HG03045 (cell line): Measurements from ENCODE around the gene MAGEB6B.
"Not testable (repeated sequence)": the region's sequence is repeated elsewhere in the genome, so short reads cannot be mapped to it uniquely, and the experiment has no call there.

ENCODE experiments used
- ATAC-seq: cut with Tn5 transposase; IDR thresholded peaks from one replicate; pipeline ENCODE4 v1.9.1; 2021; ENCODE audit warnings: mild to moderate bottlenecking, moderate library complexity; ENCODE audit not compliant: unreplicated experiment

Gene MAGEB6B, protein sequence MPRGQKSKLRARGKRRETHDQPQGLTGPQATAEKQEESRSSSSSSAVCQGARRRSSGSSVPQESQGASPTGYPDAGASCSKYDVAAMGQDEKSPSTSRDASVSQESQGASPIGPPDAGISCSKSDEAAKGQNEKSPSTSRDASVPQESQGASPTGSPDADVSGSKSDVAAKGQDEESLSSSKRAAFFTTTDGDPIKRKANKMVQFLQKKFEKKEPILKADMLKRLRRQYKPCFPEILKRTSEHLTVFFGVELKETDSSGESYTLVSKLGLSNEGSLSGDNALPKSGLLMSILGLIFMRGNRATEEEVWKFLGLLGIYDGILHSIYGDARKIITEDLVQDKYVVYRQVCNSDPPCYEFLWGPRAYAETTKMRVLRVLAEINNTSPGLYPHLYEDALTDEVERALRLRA

DNA sequence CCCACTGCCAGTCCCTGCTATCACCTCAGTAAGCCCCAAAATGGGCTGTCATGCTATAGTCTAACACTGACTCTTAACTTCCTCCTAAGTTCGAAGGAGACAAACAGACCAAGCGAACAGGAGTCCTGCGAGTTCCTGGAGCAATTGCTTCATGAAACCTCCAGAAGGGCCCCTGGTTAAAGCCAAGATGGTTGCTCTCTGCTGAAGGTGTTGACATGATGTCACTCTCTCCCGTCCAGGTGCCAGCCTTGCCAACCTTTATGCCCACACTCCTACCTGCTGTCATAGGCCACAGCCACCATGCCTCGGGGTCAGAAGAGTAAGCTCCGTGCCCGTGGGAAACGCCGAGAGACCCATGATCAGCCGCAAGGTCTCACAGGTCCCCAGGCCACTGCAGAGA lies at the start of gene MAGEB6B:
MAGEB6B (plus strand) TSS at position 301 of the 400 bp plus-strand sequence; CDS start at position 301, 0 bp downstream.
- no peak for ATAC-seq

- no peak for ATAC-seq
Observed at GRCh38 chrX:26138274-26138673, 22.1 kb upstream of the MAGEB6B start, which contains the start of gene MAGEB18. Gene MAGEB18, plus strand, starts transcription at chrX:26138343. Its CDS starts 643 bp downstream, at chrX:26138986.

GRCh38 chrX:26146024-26146423 lies 14.4 kb upstream of the MAGEB6B start:
- no peak for ATAC-seq

- no peak for ATAC-seq
Observed at GRCh38 chrX:26192204-26192603, 31.8 kb downstream of the MAGEB6B start, which contains the start of gene MAGEB6. Gene MAGEB6, plus strand, starts transcription at chrX:26192440. Its CDS starts 1,407 bp downstream, at chrX:26193847.

DNA sequence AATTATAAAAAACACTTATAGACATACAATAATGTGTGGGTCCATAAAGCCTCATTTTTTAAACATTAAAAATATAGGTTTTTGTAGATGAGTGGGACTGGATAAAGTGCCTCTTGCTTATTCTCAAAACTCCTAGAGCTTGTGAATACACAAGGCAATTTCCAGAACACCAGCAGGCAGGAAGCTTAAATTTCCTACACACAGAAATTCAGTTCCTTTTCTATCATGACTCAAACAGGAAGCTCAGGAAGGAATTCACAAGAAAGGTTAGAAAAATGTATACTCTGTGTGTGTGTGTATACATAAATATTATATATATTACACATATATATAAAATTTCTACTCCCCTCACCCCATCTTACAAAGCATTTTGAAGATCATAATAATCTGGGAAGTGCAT lies 43.2 kb downstream of the MAGEB6B start:
- ATAC-seq = no peak

DNA sequence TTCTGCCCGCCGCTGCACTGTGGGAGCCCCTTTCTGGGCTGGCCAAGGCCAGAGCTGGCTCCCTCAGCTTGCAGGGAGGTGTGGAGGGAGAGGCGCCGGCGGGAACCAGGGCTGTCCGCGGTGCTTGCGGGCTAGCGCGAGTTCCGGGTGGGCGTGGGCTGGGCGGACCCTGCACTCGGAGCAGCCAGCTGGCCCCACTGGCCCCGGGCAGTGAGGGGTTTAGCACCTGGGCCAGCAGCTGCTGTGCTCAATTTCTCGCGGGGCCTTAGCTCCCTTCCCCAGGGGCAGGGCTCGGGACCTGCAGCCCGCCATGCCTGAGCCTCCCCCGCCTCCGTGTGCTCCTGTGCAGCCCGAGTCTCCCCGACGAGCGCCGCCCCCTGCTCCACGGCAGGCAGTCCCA lies 44.3 kb downstream of the MAGEB6B start:
- ATAC-seq = not testable (repeated sequence)

- ATAC-seq = no peak
Observed at GRCh38 chrX:26208012-26208411, 47.6 kb downstream of the MAGEB6B start.
